HL-60 (cell line): ENCODE results near the gene PSMF1.

Source experiments
- DNase-seq, 2 experiments: peaks; one replicate each; pipeline ENCODE4 v3.0.0-alpha.2; 2010 to 2020; ENCODE audit warnings: low read depth in 1 of 2, low spot score in 1 of 2
- H3K27ac ChIP-seq: fragments of 250-450 bp; sonication (Bioruptor Pico); replicated peaks from 2 replicates; pipeline ENCODE4 v1.5.1; 2020; ENCODE audit warnings: mild to moderate bottlenecking, moderate library complexity
- H3K27me3 ChIP-seq: fragments of 250-450 bp; sonication (Bioruptor Pico); 2 replicates; pipeline ENCODE4 v1.5.1; 2021; ENCODE audit warnings: mild to moderate bottlenecking, moderate library complexity; ENCODE audit not compliant: insufficient read depth, poor library complexity, severe bottlenecking
- H3K4me3 ChIP-seq: replicated peaks from 2 replicates; pipeline ENCODE4 v1.5.1; 2011; ENCODE audit warnings: mild to moderate bottlenecking, control low read depth, low read length; ENCODE audit not compliant: insufficient read depth
- CTCF ChIP-seq: IDR thresholded peaks from one replicate; pipeline ENCODE4 v1.5.1; 2011; ENCODE audit warnings: low read length, control low read depth, inconsistent platforms; ENCODE audit not compliant: insufficient read depth
- GABPA ChIP-seq: IDR thresholded peaks from 2 replicates; pipeline ENCODE4 v1.6.1; 2012; ENCODE audit warnings: low read depth
- POLR2AphosphoS5 ChIP-seq: IDR thresholded peaks from 2 replicates; pipeline ENCODE4 v1.6.1; 2012; ENCODE audit warnings: low read depth
- REST ChIP-seq: IDR thresholded peaks from 2 replicates; pipeline ENCODE4 v1.6.1; 2012; ENCODE audit warnings: low read depth; ENCODE audit not compliant: insufficient replicate concordance
- SPI1 ChIP-seq: IDR thresholded peaks from 2 replicates; pipeline ENCODE4 v1.6.1; 2012; ENCODE audit warnings: low read depth, mild to moderate bottlenecking, borderline replicate concordance

PSMF1 gene

GRCh38 chr20:1130847-1131246 lies 12.4 kb downstream of the PSMF1 start:
- no peaks in the 10 kb centered on the region for H3K27me3 ChIP-seq
- no peak overlapping the region for H3K4me3 ChIP-seq
- peak; percentile 58 to 89 for DNase-seq
- peak overlapping the region; percentile 46 for H3K27ac ChIP-seq
- TF ChIP-seq CTCF (no peak), REST (no peak), SPI1 (peak; percentile 99), GABPA (no peak), POLR2AphosphoS5 (peak; percentile 63)

- no peak for TF ChIP-seq CTCF
- TF ChIP-seq SPI1, result no peak
- no peak for TF ChIP-seq REST
- no peak for TF ChIP-seq GABPA
- no peak for TF ChIP-seq POLR2AphosphoS5
- Histone ChIP-seq H3K27ac (peak overlapping the region; percentile 19), H3K4me3 (no peak overlapping the region), H3K27me3 (no peaks in the 10 kb centered on the region)
- DNase-seq, result no peak
Measured at GRCh38 chr20:1131354-1131753, 13.0 kb downstream of the PSMF1 start.

- Histone ChIP-seq H3K4me3 (no peak overlapping the region), H3K27me3 (no peaks in the 10 kb centered on the region), H3K27ac (no peak overlapping the region)
- no peak for DNase-seq
- TF ChIP-seq POLR2AphosphoS5, result no peak
- TF ChIP-seq GABPA, result no peak
Measured at GRCh38 chr20:1134355-1134754, 16.0 kb downstream of the PSMF1 start.

GRCh38 chr20:1134836-1135235 lies 16.4 kb downstream of the PSMF1 start:
- TF ChIP-seq GABPA (no peak), REST (no peak), SPI1 (no peak), POLR2AphosphoS5 (no peak), CTCF (no peak)
- DNase-seq, result no peak

More at GRCh38 chr20:1134836-1135235, 16.4 kb downstream of the PSMF1 start:
- no peaks in the 10 kb centered on the region for H3K27me3 ChIP-seq
- no peak overlapping the region for H3K27ac ChIP-seq
- H3K4me3 ChIP-seq, result no peak overlapping the region
